ACC112 (cell line): ENCODE results near the gene MTG2.
"Not testable (repeated sequence)": the region's sequence is repeated elsewhere in the genome, so short reads cannot be mapped to it uniquely, and the experiment has no call there.

Experiments used
- H2AFZ ChIP-seq: fragments of 200-600 bp; sonication (generic); one replicate; pipeline ENCODE4 v1.6.0; 2017; ENCODE audit warnings: antibody characterized with exemption, low read length; ENCODE audit not compliant: unreplicated experiment
- H3K27ac ChIP-seq: fragments of 200-600 bp; sonication (generic); 2 replicates; pipeline ENCODE4 v1.5.1; 2014; ENCODE audit warnings: low read depth, mild to moderate bottlenecking, antibody characterized with exemption, low read length, moderate library complexity
- H3K27me3 ChIP-seq: fragments of 200-600 bp; sonication (generic); 2 replicates; pipeline ENCODE4 v1.6.1; 2014; ENCODE audit warnings: mild to moderate bottlenecking, antibody characterized with exemption, low read length, moderate library complexity, mixed read lengths; ENCODE audit not compliant: insufficient read depth
- H3K36me3 ChIP-seq: fragments of 200-600 bp; sonication (generic); 2 replicates; pipeline ENCODE4 v1.6.1; 2016; ENCODE audit warnings: mild to moderate bottlenecking, antibody characterized with exemption, low read length, moderate library complexity, mixed read lengths; ENCODE audit not compliant: insufficient read depth
- H3K4me1 ChIP-seq: fragments of 200-600 bp; sonication (generic); one replicate; pipeline ENCODE4 v1.6.1; 2016; ENCODE audit warnings: low read length, mixed read lengths; ENCODE audit not compliant: insufficient read depth, unreplicated experiment, control insufficient read depth
- H3K4me3 ChIP-seq: fragments of 200-600 bp; sonication (generic); 2 replicates; pipeline ENCODE4 v1.5.1; 2014; ENCODE audit warnings: mild to moderate bottlenecking, low read depth, low read length
- H3K79me2 ChIP-seq: fragments of 200-600 bp; sonication (generic); one replicate; pipeline ENCODE4 v1.6.0; 2016; ENCODE audit warnings: low read length; ENCODE audit not compliant: control insufficient read depth, unreplicated experiment, insufficient read depth

MTG2 gene

GRCh38 chr20:62147125-62147524 is 35.7 kb upstream of the MTG2 start:
- no peak overlapping the region for H3K4me3 ChIP-seq
- H3K27ac ChIP-seq, result no peak overlapping the region
- peaks cover 9% of the 10 kb centered on the region for H3K4me1 ChIP-seq
- H3K36me3 ChIP-seq, result peaks cover 1% of the 10 kb centered on the region; the same call in 1 of the 2 replicates
- no peak overlapping the region for H2AFZ ChIP-seq
- H3K27me3 ChIP-seq, result no peaks in the 10 kb centered on the region
- peaks cover 85% of the 10 kb centered on the region for H3K79me2 ChIP-seq

GRCh38 chr20:62147528-62147927 is 35.3 kb upstream of the MTG2 start:
- H3K36me3 ChIP-seq, result peaks cover 5% of the 10 kb centered on the region; the same call in 1 of the 2 replicates
- no peak overlapping the region for H3K4me3 ChIP-seq
- H3K79me2 ChIP-seq, result peaks cover 85% of the 10 kb centered on the region
- H3K27ac ChIP-seq, result no peak overlapping the region
- no peak overlapping the region for H2AFZ ChIP-seq
- H3K4me1 ChIP-seq, result peaks cover 9% of the 10 kb centered on the region
- no peaks in the 10 kb centered on the region for H3K27me3 ChIP-seq

DNA sequence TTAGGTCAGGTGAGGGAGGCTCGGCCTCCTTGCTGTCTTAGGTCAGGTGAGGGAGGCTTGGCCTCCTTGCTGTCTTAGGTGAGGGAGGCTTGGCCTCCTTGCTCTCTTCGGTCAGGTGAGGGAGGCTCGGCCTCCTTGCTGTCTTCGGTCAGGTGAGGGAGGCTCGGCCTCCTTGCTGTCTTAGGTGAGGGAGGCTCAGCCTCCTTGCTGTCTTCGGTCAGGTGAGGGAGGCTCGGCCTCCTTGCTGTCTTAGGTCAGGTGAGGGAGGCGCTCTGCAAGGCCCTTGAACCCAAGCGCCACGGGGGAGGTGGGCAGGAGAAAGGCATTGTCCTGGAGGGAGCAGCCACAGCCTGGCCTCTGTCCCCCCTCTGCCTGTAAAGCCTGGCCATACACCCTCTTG is 34.4 kb upstream of the MTG2 start:
- H3K27ac ChIP-seq, H3K27me3 ChIP-seq, H3K4me1 ChIP-seq, H2AFZ ChIP-seq, H3K4me3 ChIP-seq: not testable (repeated sequence)
- H3K79me2 ChIP-seq, result peaks cover 85% of the 10 kb centered on the region
- peaks cover 13% of the 10 kb centered on the region; the same call in 1 of the 2 replicates for H3K36me3 ChIP-seq

GRCh38 chr20:62148908-62149314 is 33.9 kb upstream of the MTG2 start:
- no peak overlapping the region for H2AFZ ChIP-seq
- H3K27me3 ChIP-seq, result no peaks in the 10 kb centered on the region
- H3K79me2 ChIP-seq, result peaks cover 88% of the 10 kb centered on the region
- H3K4me3 ChIP-seq, result no peak overlapping the region
- peaks cover 18% of the 10 kb centered on the region; the same call in 1 of the 2 replicates for H3K36me3 ChIP-seq
- H3K4me1 ChIP-seq, result peaks cover 9% of the 10 kb centered on the region
- H3K27ac ChIP-seq, result no peak overlapping the region

DNA sequence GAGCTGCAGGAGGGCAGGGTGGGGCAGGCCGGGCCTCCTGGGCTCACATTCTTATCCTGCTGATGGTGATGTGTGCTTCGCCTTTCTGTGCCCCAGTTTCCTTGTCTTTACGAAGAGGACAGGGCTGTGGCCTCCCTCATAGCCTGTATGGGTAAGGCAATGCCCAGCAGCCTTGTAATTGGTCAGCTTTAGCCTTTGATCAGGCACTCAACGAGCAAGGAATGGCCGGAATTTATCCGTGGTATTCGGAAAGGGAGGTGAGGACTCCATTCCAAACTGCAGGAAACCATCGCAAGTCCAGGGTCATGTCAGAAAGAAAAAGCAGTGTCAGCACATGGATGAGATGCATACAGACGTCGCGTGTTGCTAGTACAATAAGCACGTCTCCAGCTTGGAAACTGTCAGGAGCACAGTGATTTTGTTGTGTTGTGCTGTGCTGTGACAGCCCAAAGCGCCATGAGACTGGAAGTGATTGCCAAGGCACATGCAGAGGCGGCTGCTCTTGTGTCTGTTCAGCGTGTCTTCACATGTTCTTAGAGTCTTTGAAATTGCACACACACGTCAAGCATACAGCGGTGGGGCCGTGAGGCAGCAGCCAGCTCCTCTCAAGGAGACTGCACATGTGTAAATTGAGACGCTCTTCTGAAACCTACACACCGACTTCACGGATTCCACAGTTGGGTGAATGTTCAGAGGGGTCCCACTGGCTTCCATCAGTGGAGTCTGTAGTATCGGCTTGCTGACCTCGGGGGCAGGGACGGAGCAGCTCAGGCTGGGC is 33.1 kb upstream of the MTG2 start:
- Histone ChIP-seq H3K4me3 (no peak overlapping the region), H3K79me2 (peaks cover 86% of the 10 kb centered on the region), H3K27me3 (no peaks in the 10 kb centered on the region), H3K4me1 (peaks cover 7% of the 10 kb centered on the region), H3K36me3 (peaks cover 19% of the 10 kb centered on the region; the same call in 1 of the 2 replicates), H2AFZ (no peak overlapping the region), H3K27ac (no peak overlapping the region)

DNA sequence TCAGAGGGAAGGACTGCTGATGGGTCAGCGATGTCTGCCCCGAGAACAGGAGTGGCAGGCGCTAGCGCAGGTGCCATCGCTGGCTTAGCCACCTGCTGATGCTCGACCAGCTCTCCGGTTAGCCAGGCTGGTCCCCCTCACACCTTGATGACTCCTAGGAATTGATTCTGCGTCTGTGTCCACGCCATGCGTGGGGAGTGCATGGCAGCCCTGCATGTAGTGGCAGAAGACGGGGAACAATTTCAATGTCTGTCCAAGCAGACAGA is 32.6 kb upstream of the MTG2 start:
- H3K4me1 ChIP-seq, result peaks cover 3% of the 10 kb centered on the region
- peaks cover 19% of the 10 kb centered on the region; the same call in 1 of the 2 replicates for H3K36me3 ChIP-seq
- peaks cover 81% of the 10 kb centered on the region for H3K79me2 ChIP-seq
- H3K27me3 ChIP-seq, result no peaks in the 10 kb centered on the region
- H3K27ac ChIP-seq, result no peak overlapping the region
- no peak overlapping the region for H2AFZ ChIP-seq
- no peak overlapping the region for H3K4me3 ChIP-seq

GRCh38 chr20:62151225-62151624 is 31.6 kb upstream of the MTG2 start:
- peaks cover 75% of the 10 kb centered on the region for H3K79me2 ChIP-seq
- H3K27ac ChIP-seq, result no peak overlapping the region
- H3K36me3 ChIP-seq, result peaks cover 19% of the 10 kb centered on the region; the same call in 1 of the 2 replicates
- H2AFZ ChIP-seq, result no peak overlapping the region
- no peak overlapping the region for H3K4me3 ChIP-seq
- peaks cover 8% of the 10 kb centered on the region for H3K4me1 ChIP-seq
- H3K27me3 ChIP-seq, result no peaks in the 10 kb centered on the region

DNA sequence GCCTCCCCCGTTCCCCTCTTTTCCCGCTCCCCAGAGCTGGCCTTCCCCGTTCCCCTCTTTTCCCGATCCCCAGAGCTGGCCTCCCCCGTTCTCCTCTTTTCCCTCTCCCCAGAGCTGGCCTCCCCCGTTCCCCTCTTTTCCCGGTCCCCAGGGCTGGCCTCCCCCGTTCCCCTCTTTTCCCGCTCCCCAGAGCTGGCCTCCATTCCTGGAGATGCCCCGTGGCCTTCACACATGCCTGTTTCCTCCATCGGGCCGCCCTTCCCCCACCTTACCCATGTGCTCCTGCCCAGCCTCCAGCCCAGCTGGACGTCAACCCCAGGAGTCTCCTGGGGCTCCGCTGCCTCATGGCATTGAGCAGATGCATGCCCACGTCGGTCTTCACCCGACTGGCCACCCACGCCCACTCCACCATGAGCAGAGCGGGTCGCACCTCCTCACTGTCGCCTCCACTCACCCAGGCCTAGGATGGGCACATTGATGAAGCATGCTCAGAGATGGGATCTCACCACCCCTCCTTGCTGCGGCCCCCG is 30.9 kb upstream of the MTG2 start:
- H3K79me2 ChIP-seq, result peaks cover 75% of the 10 kb centered on the region
- peaks cover 8% of the 10 kb centered on the region for H3K4me1 ChIP-seq
- no peak overlapping the region for H2AFZ ChIP-seq
- H3K36me3 ChIP-seq, result peaks cover 19% of the 10 kb centered on the region; the same call in 1 of the 2 replicates
- no peak overlapping the region for H3K4me3 ChIP-seq
- no peaks in the 10 kb centered on the region for H3K27me3 ChIP-seq
- no peak overlapping the region for H3K27ac ChIP-seq

GRCh38 chr20:62155428-62156253 is 27.2 kb upstream of the MTG2 start:
- Histone ChIP-seq H3K4me3 (no peak overlapping the region), H3K4me1 (peaks cover 18% of the 10 kb centered on the region), H3K27ac (no peak overlapping the region), H2AFZ (no peak overlapping the region), H3K27me3 (no peaks in the 10 kb centered on the region), H3K36me3 (peaks cover 19% of the 10 kb centered on the region; the same call in 1 of the 2 replicates), H3K79me2 (peaks cover 66% of the 10 kb centered on the region)

GRCh38 chr20:62156254-62156556 is 26.6 kb upstream of the MTG2 start:
- H2AFZ ChIP-seq, result no peak overlapping the region
- H3K4me1 ChIP-seq, result peaks cover 23% of the 10 kb centered on the region
- H3K27ac ChIP-seq, result no peak overlapping the region
- no peak overlapping the region for H3K4me3 ChIP-seq
- no peaks in the 10 kb centered on the region for H3K27me3 ChIP-seq
- peaks cover 19% of the 10 kb centered on the region; the same call in 1 of the 2 replicates for H3K36me3 ChIP-seq
- H3K79me2 ChIP-seq, result peaks cover 65% of the 10 kb centered on the region
